LoVo (cell line): ENCODE results near the gene DES.
A peak's percentile ranks its signal among the peaks of the same experiment; 100 is the strongest.

ENCODE experiments used
- DNase-seq: peaks from one replicate; pipeline ENCODE4 v3.0.0-alpha.2; 2016; ENCODE audit warnings: low spot score

The DES gene

DNA sequence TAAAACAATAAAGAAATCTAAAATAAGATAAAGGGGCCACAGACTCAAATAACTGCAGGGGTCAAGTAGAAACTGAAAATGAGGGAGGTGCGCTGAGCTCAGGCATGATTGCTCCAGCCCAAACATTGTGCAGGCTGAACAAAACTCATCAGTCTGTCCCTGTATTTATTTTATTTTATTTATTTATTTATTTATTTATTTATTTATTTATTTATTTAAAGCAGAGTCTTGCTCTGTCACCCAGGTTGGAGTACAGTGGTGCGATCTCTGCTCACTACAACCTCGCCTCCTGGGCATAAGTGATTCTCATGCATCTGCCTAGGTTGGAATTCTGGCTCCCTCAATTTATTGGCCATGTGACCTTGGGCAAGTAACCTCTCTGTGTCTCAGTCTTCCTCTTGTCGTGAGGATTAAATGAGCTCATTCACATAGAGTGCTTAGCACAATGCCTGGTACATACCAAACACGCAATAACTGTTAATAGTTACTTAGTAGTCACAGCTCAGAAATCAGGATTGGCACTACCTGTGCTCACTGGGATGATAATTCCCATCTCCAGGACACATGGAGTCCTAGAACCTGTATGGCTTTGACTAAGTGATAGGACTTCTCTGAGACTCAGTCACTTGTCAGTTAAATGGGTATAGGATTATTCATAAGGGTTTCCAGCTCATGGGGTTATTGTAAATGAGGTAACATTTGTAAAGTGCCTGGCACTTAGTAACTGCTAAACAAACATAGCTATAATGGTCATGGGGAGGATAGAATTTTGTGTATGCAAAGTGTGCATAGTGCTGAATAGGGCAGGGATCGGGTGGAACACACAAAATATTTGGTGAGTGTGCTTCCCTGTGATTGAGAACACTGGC lies 22.4 kb downstream of the DES start:
- no peak for DNase-seq

DNA sequence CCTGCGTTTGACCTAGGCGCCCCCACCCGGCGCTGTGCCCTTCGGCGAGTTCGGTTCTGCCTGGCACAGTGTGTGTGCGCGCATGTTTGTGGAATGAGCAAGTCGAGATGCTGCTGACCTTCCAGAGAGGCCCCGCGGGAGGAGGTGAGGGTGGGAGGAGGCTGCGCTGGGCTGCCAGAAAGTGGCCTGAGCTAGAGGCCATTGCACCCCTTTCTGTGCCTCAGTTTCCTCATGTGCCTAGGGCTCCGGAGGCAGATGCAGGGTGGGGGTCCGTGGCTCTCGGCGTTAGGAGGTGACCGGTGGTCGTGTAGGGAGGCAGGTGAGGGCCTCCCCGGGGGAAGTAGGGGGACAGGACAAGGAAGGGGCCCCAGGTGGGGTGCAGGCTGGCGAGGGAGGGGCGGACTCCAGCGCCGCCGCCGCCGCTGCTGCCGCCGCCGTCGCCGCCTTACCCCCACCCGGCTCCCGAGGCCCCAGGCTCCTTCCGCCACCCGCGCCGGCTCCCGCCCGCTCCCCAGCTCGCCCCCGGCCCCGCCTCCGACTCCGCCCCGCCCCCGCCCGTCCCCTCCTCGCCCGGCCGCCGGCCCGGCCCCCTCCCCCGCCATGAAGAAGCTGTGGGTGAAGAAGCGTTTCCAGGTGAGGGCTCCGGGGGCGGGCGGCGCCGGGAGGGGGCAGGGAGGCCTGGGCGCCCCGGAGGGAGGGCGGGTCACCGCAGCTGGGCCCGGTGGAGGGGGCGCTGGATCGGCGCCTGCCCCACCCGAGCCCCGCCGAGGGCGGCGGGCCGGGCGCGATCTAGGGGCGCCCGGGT lies 23.5 kb downstream of the DES start:
- DNase-seq, result peak; percentile 18

DNA sequence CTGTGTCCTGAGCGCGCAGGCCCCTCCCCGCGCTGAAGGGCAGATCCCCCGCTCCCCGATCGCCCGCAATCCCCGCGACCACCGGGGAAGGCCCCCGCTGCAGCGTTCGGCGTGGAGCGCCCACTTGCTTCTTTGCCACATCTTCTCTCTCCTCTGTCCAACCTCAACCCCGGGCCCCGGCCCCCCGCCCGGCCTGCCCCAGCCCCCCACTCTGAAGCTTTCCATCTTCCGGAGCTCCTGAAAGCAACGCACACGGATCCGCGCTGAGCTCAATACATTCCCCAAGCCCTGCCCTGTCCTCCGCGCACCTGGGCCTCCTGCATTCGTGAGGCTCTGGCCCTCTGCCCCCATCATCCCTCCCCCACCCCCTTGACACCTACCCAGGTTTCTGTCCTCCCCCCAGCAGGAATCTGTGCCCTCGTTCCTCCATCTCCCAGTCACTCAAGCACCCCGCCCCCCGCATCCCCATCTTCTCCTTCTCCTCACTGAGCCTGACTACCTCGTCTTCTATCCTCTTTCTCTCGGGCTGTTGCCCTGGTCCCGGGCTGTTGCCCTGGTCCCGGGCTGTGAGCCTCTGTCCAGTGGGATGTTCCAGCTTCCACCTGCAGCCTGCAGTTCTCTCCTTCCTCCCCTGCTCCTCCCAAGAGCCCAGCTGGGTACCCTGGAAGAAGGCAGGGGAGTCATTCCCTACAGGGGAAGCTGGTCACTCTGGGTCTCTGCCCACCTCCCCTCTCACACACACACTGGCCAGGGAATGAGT lies 24.3 kb downstream of the DES start:
- no peak for DNase-seq

DNA sequence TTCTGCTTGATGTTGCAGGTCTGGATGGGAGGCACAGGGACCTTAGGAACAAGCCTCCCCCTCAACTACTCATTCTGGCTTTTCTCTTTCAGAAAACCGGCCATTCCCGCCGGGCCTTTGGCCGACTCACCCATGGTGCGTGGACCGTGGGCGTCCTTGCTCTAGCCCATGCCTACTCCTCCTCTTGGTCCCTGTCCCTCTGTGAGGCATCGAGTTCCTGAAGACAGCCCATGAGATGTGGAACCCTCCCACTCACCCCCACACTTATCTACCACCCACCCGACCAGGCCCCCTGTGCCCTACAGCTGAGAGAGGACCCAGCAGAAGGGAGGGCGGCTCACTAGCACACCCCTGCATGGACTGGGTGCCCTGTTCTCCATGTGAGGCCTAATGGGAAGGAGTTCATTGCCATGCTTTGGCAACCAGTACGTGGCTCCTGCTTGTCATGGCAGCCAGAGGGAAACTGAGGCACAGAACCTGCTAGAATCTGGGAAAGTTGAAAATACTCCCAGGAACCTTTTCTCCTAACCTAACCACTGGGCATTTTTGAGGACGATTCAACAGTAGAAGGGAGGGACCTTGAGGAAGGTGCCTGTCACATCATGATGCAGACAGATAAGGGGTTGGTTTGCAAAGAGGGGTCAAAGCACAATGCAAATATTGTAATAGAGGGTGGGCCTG lies 25.0 kb downstream of the DES start:
- DNase-seq, result no peak

DNA sequence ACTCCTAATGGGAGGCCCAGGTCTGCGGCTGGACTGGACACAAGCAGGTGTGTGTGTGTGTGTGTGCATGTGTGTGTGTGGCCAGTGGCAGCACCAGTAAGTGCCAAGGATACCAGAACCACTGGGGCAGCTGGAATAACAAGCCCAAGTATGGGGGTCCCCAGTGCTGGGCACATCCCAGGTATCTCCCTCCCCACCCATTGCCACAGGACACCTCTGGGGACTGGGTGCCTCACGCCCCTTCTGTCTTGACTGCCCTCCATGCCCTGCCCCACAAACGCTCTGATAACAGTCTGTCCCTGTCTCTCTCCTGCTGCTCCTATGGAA lies 25.5 kb downstream of the DES start:
- DNase-seq, result no peak

DNA sequence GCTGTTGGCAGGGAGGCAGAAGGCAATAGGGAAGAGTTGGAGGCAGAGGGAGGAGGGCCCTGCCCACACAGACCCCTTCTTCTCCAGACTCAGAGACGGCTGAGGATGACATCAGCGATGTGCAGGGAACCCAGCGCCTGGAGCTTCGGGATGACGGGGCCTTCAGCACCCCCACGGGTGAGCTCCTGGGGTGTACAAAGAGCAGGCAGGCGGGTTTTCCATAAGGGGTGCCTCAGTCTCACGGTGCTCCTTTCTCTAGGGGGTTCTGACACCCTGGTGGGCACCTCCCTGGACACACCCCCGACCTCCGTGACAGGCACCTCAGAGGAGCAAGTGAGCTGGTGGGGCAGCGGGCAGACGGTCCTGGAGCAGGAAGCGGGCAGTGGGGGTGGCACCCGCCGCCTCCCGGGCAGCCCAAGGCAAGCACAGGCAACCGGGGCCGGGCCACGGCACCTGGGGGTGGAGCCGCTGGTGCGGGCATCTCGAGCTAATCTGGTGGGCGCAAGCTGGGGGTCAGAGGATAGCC lies 26.5 kb downstream of the DES start:
- no peak for DNase-seq

DNA sequence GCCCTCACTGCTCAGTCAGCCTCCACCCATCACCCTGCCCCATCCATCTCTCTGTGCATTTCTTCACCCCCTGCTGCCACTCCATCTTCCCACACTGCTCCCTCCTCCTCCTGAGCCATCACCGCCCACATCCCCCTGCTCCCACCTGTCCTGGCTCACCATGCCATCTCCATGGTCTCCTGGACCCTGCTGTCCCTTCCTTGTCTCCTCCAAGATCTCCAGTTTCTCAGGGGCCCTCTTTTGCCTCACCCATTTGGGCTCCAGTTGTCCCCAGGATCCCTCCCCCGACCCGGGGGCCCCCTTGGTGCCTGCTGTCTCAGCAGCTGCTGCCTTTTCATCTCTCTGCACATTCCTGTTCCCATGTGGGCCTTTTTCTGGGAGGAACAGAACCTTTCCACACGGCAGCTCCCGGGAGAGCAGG lies 27.1 kb downstream of the DES start:
- no peak for DNase-seq

DNA sequence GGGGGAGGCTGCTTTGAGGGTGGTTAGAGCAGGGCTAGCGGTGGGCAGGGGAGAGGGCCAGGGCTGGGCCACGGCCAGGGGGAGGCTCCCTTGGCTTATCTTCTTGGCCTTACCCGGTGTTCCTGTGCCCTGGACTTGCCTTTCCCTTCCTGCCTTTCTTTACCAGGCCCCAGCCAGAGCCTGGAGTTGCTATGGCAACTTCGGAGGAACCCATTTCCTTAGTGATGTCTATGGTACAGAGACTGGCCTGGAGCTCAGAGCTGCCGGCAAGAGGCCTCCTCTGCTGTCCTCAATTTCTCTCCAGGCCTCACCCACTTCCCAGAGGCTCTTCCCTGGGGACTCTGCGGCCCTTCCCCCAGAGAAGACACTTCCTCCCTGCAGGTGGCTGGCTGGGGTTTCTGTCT lies 27.9 kb downstream of the DES start:
- DNase-seq, result no peak

DNA sequence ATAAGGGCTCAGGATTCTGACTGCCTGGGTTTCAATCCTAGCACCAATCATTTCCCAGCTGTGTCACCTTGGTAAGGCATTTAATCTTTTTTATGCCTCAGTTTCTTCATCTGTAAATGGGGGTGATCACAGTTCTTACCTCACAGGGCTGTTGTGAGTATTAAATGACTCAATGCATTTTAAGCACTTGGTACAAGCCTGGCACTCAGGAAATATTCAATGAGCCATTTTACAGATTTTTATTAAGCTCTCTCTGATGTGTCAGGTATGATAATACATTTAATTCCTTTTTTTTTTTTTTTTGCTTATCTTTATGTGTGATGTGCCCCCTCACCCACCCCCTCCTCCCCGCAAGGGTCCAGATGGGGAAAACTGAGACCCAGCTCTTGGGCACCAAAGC lies 28.5 kb downstream of the DES start:
- DNase-seq, result no peak

DNA sequence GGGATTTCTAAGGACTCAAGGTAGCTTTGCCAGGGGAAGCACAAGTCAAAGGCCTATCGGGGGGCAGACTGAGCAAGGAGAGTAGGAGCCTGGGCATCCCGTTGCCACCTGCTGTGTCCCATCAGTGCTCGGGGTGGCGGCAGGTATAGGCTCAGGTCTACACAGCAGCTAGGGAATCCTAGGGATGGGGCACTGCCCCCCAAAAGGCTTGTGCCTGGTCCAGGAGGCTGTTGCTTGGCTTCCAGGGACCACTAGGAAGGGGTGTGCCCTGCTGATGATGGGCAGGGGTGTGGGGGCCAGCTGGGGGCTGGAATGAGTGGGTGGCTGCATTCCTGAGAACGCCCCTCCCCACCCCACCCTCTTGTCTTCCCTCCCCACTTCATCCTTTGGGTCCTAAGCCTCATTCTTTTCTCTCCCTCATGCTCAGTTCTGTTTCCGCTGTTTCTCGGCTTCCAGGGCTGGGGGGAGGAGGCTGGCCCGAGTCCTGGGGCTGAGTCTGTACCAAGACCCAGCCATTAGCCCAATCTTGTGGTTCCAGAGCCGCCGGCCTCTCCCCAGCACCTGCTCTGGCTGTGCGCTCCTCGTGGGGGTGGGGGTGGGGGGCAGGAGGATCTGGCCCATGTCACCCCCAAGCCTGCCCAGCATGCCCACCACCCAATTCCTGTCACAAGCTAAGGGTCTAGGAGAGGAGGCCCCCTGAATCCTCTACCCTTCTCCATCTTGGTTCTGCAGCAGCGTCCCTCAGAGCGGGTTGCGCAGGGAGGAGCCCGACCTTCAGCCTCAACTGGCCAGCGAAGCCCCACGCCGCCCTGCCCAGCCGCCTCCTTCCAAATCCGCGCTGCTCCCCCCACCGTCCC lies 29.3 kb downstream of the DES start:
- DNase-seq, result no peak

DNA sequence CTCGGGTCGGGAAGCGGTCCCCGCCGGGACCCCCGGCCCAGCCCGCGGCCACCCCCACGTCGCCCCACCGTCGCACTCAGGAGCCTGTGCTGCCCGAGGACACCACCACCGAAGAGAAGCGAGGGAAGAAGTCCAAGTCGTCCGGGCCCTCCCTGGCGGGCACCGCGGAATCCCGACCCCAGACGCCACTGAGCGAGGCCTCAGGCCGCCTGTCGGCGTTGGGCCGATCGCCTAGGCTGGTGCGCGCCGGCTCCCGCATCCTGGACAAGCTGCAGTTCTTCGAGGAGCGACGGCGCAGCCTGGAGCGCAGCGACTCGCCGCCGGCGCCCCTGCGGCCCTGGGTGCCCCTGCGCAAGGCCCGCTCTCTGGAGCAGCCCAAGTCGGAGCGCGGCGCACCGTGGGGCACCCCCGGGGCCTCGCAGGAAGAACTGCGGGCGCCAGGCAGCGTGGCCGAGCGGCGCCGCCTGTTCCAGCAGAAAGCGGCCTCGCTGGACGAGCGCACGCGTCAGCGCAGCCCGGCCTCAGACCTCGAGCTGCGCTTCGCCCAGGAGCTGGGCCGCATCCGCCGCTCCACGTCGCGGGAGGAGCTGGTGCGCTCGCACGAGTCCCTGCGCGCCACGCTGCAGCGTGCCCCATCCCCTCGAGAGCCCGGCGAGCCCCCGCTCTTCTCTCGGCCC lies 30.1 kb downstream of the DES start:
- no peak for DNase-seq

DNA sequence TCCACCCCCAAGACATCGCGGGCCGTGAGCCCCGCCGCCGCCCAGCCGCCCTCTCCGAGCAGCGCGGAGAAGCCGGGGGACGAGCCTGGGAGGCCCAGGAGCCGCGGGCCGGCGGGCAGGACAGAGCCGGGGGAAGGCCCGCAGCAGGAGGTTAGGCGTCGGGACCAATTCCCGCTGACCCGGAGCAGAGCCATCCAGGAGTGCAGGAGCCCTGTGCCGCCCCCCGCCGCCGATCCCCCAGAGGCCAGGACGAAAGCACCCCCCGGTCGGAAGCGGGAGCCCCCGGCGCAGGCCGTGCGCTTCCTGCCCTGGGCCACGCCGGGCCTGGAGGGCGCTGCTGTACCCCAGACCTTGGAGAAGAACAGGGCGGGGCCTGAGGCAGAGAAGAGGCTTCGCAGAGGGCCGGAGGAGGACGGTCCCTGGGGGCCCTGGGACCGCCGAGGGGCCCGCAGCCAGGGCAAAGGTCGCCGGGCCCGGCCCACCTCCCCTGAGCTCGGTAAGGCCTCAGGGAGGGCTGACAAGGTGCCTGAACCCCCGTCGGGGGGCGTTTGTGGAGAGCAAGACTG lies 30.7 kb downstream of the DES start:
- DNase-seq, result no peak

DNA sequence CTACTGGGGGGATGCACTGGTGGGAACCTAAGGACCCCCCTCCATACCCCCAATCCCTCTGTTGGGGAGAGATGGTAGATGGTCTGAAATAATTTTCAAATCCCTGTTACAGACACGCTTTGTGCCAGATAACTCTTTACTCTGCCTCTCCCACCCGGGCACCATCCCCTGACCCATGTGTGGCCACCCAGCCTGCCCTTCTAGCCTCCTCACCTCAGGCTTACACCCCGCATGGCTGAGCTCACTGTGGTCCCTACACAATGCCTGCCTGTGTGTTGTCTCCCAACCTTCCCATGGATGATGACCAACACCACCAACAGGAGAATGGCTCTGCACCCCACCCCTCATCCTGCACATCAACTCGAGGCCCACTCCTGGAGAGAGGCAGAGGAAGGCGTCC lies 31.4 kb downstream of the DES start:
- DNase-seq, result no peak

DNA sequence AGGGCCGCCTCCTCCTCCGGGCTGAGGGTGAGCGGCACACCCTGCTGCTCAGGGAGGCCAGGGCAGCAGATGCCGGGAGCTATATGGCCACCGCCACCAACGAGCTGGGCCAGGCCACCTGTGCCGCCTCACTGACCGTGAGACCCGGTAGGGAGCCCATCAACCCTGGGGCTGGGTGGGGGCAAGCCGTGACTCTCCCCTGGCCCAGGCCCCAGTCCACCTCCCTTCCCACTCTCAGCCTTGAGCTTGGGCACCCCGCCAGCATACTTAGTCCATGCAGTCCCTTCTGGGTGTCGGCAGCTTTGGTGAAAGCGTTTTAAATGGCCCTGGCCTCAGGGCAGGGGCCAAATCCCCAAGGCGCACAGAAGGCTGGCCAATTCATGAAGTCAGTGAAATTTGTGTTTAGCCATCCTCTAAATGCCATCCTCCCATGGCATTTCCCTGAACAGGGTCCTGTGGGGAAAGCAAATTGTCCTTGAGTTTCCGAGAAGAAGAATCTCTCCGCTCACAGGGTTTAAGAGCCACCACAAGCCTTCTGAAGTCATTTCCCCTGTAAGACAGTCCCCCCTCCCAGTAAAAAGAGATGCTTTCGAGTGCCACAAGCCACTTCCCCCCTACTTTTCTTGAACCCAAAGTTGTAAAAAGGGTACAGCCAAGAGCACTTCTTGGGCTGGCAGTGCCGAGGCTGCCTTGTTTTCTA lies 33.6 kb downstream of the DES start:
- no peak for DNase-seq

DNA sequence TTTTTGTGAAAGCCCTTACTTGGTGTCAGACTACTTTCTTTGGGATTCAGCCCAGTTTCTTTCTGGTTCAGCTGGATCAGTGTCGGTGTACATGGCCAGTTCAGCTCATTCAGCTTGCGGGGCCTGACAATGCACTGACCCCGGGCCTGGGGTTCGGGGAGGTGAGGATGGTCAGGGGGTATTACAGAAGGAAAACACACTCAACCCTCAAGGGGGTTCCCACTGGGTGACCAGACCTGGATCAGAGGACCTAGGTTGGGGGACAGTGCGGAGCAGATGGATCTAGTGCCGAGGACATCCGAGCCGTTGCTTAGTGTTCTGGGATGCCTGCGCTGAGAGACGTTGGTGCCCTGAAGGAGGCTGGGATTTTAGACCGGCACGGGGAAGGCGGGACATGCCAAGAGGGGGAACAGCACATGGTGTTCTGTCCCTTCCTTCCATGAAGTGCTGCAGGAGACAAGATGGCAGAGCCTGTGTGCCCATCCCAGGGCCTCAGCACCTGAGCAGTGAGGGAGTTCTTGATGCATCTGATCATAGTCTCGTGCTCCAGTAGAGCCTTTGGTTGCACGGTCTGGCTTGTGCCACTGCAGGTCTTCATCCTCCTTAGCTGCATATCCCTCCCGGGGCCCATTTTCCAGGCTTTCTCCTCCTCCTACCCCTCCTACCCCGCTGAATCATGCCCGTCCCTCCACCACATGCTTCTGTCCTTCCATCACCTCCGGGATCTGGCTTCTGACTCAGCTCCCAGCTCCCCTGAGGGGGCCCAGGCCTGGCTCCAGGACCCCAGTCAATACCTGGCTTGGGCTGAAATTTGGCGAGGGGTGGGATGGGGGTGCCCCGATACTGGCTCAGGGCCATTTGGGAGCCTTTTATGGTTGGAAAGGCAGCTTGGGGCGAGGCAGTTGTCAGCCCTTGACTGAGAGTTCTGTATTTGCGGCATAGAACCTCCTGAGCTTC lies 34.5 kb downstream of the DES start:
- no peak for DNase-seq

DNA sequence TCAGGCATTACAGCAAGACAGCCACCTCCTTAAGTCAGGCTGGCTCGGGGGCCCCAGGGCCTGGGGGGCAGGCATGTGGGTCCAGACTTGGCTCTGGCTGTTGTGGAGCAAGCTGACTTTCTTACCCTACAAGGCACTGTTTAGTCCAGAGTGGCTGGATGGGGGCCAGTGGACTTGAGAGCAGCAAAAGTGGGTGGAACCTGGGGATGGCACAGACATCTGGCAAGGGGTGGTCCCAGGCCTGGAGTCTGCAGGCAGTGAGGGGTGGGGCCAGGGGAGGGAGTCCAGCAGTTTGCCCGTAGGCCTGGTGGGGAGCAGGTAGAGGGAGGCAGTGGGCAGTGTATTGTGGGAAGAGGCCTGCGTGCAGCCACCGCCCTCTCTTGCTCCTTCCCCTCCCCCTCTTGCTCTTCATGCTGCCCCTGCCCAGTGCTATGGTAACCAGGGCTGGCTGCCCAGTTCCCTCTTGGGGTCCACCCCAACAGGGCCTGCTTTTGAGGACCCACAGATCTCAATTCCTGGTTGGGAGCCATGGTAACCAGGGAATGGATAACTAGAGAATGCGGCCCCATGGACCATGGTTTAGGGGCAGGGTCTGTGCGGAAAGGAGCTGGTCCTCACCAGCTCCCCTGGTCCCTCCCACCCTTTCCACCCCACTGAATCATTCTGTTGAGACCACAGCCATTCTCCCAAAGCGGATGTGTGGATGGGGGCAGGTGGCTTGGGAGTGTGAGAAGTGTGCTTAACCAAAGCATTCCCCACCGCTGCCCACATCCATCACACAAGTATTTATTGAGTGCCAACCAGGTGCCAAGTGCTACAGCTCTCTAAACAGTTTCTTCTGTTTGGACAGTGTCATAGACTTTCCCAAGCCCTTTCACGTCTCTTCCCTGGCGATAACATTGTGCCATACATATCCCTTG lies 35.8 kb downstream of the DES start:
- DNase-seq, result no peak

DNA sequence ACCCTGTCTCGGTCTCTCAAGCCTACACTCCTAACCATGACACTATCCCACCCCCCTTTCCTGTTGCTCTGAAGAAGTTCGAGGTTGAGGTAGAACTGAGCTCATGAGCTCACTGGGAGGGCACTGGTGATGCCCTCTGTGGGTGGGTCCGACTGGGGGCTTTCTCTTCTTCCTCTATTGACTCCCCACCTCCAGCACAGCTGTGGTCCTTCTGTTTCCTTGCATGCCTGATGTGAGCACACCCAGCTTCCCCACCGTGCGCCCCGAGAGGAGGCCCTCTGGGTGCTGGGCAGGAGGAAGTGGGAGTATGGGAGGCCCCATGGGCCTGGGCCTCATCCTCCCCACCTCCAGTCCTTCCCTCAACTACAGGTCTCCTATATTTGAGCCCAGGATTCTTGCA lies 37.4 kb downstream of the DES start:
- DNase-seq, result no peak
